Activated naive CD8-positive, alpha-beta T cell treated with anti-CD3 and anti-CD28 coated beads, Interleukin-2, amount 50 U/mL, for 24 hours (primary cell): ENCODE results near the gene DUSP2.
A peak's percentile ranks its signal among the peaks of the same experiment; 100 is the strongest.

ENCODE experiments used
- ATAC-seq: fragments of 150-1000 bp; cut with Tn5 transposase; one replicate; pipeline ENCODE4 v1.10.0; 2021
- DNase-seq: peaks from one replicate; pipeline ENCODE4 v3.0.0; 2021
- H3K27ac Mint-ChIP-seq: one replicate; pipeline ENCODE4 v1.8.0; 2021; ENCODE audit warnings: mild to moderate bottlenecking, mixed read lengths
- H3K27me3 Mint-ChIP-seq: one replicate; pipeline ENCODE4 v1.8.0; 2021; ENCODE audit warnings: mixed read lengths
- H3K36me3 Mint-ChIP-seq: one replicate; pipeline ENCODE4 v1.8.0; 2021; ENCODE audit warnings: low read depth, mixed read lengths
- H3K4me1 Mint-ChIP-seq: one replicate; pipeline ENCODE4 v1.8.0; 2021; ENCODE audit warnings: mixed read lengths
- H3K4me3 Mint-ChIP-seq: one replicate; pipeline ENCODE4 v1.8.0; 2021; ENCODE audit warnings: mild to moderate bottlenecking, moderate library complexity, mixed read lengths
- H3K9me3 Mint-ChIP-seq: one replicate; pipeline ENCODE4 v1.8.0; 2021; ENCODE audit warnings: mixed read lengths

Gene DUSP2

GRCh38 chr2:96156011-96156820 lies 11.0 kb upstream of the DUSP2 start:
- Mint-ChIP-seq H3K27ac (peak overlapping the region; percentile 90), H3K4me1 (peaks cover 90% of the 10 kb centered on the region), H3K36me3 (peaks cover 7% of the 10 kb centered on the region), H3K9me3 (peaks cover 7% of the 10 kb centered on the region), H3K4me3 (peak overlapping the region; percentile 69), H3K27me3 (no peaks in the 10 kb centered on the region)
- ATAC-seq (peak; percentile 51), DNase-seq (peak; percentile 74)

- DNase-seq (no peak), ATAC-seq (no peak)
- Mint-ChIP-seq H3K9me3 (no peaks in the 10 kb centered on the region), H3K27me3 (no peaks in the 10 kb centered on the region), H3K27ac (no peak overlapping the region), H3K4me1 (peaks cover 91% of the 10 kb centered on the region), H3K4me3 (no peak overlapping the region), H3K36me3 (no peaks in the 10 kb centered on the region)
Measured at GRCh38 chr2:96154506-96155380, 9.5 kb upstream of the DUSP2 start.

GRCh38 chr2:96153991-96154431 lies 8.8 kb upstream of the DUSP2 start:
- no peak overlapping the region for H3K27ac Mint-ChIP-seq
- no peak for DNase-seq
- no peak for ATAC-seq
- H3K4me1 Mint-ChIP-seq = peaks cover 91% of the 10 kb centered on the region
- H3K36me3 Mint-ChIP-seq = no peaks in the 10 kb centered on the region
- no peaks in the 10 kb centered on the region for H3K9me3 Mint-ChIP-seq
- H3K27me3 Mint-ChIP-seq = no peaks in the 10 kb centered on the region
- no peak overlapping the region for H3K4me3 Mint-ChIP-seq

- Mint-ChIP-seq H3K27ac (no peak overlapping the region), H3K4me1 (peaks cover 90% of the 10 kb centered on the region)
Measured at GRCh38 chr2:96153291-96153713, 8.1 kb upstream of the DUSP2 start.

GRCh38 chr2:96152304-96153161 lies 7.3 kb upstream of the DUSP2 start:
- no peak overlapping the region for H3K27ac Mint-ChIP-seq

More at GRCh38 chr2:96153291-96153713, 8.1 kb upstream of the DUSP2 start:
- DNase-seq = no peak
- Mint-ChIP-seq H3K27me3 (no peaks in the 10 kb centered on the region), H3K4me3 (no peak overlapping the region), H3K36me3 (no peaks in the 10 kb centered on the region), H3K9me3 (no peaks in the 10 kb centered on the region)
- ATAC-seq = no peak

GRCh38 chr2:96151595-96152303 lies 6.5 kb upstream of the DUSP2 start:
- H3K4me3 Mint-ChIP-seq = no peak overlapping the region
- H3K9me3 Mint-ChIP-seq = no peaks in the 10 kb centered on the region
- no peaks in the 10 kb centered on the region for H3K36me3 Mint-ChIP-seq
- DNase-seq (no peak), ATAC-seq (no peak)
- H3K27me3 Mint-ChIP-seq = no peaks in the 10 kb centered on the region
- peaks cover 90% of the 10 kb centered on the region for H3K4me1 Mint-ChIP-seq
- H3K27ac Mint-ChIP-seq = no peak overlapping the region

More at GRCh38 chr2:96152304-96153161, 7.3 kb upstream of the DUSP2 start:
- no peak overlapping the region for H3K4me3 Mint-ChIP-seq
- no peaks in the 10 kb centered on the region for H3K9me3 Mint-ChIP-seq
- H3K27me3 Mint-ChIP-seq = no peaks in the 10 kb centered on the region
- DNase-seq = no peak
- H3K4me1 Mint-ChIP-seq = peaks cover 90% of the 10 kb centered on the region
- no peaks in the 10 kb centered on the region for H3K36me3 Mint-ChIP-seq
- ATAC-seq = no peak

GRCh38 chr2:96150791-96151594 lies 5.8 kb upstream of the DUSP2 start:
- peaks cover 2% of the 10 kb centered on the region for H3K27me3 Mint-ChIP-seq
- ATAC-seq = no peak
- H3K9me3 Mint-ChIP-seq = no peaks in the 10 kb centered on the region
- H3K4me3 Mint-ChIP-seq = no peak overlapping the region
- H3K36me3 Mint-ChIP-seq = peaks cover 1% of the 10 kb centered on the region
- H3K27ac Mint-ChIP-seq = no peak overlapping the region
- DNase-seq = peak; percentile 3
- H3K4me1 Mint-ChIP-seq = peaks cover 89% of the 10 kb centered on the region

- H3K9me3 Mint-ChIP-seq = no peaks in the 10 kb centered on the region
- H3K36me3 Mint-ChIP-seq = peaks cover 1% of the 10 kb centered on the region
- H3K4me1 Mint-ChIP-seq = peaks cover 84% of the 10 kb centered on the region
- H3K27ac Mint-ChIP-seq = no peak overlapping the region
- peaks cover 2% of the 10 kb centered on the region for H3K27me3 Mint-ChIP-seq
- DNase-seq = peak; percentile 7
- H3K4me3 Mint-ChIP-seq = no peak overlapping the region
- no peak for ATAC-seq
Measured at GRCh38 chr2:96150007-96150640, 4.9 kb upstream of the DUSP2 start.

GRCh38 chr2:96148410-96149217 lies 3.4 kb upstream of the DUSP2 start:
- DNase-seq (peak; percentile 98), ATAC-seq (peak; percentile 67)
- Mint-ChIP-seq H3K4me1 (peaks cover 79% of the 10 kb centered on the region), H3K9me3 (no peaks in the 10 kb centered on the region), H3K36me3 (peaks cover 13% of the 10 kb centered on the region), H3K27ac (peak overlapping the region; percentile 98), H3K4me3 (peak overlapping the region; percentile 86), H3K27me3 (peaks cover 2% of the 10 kb centered on the region)

- Mint-ChIP-seq H3K9me3 (no peaks in the 10 kb centered on the region), H3K27me3 (peaks cover 2% of the 10 kb centered on the region), H3K27ac (peak overlapping the region; percentile 98), H3K36me3 (peaks cover 22% of the 10 kb centered on the region), H3K4me3 (peak overlapping the region; percentile 86), H3K4me1 (peaks cover 73% of the 10 kb centered on the region)
- no peak for ATAC-seq
- DNase-seq = peak; percentile 56
Measured at GRCh38 chr2:96147593-96148201, 2.5 kb upstream of the DUSP2 start.

GRCh38 chr2:96146881-96147592 lies 1.8 kb upstream of the DUSP2 start:
- H3K36me3 Mint-ChIP-seq = peaks cover 29% of the 10 kb centered on the region
- peaks cover 2% of the 10 kb centered on the region for H3K27me3 Mint-ChIP-seq
- DNase-seq = no peak
- H3K4me3 Mint-ChIP-seq = peak overlapping the region; percentile 86
- H3K4me1 Mint-ChIP-seq = peaks cover 72% of the 10 kb centered on the region
- no peak for ATAC-seq
- no peaks in the 10 kb centered on the region for H3K9me3 Mint-ChIP-seq
- peak overlapping the region; percentile 98 for H3K27ac Mint-ChIP-seq
